Psoas muscle (tissue), 8 donors: ENCODE measurements around the gene CACNB4. TPM values are rescaled to one million over a fixed set of nuclear protein-coding genes. Genes with fewer than 3 reads are reported as not detected.

ENCODE experiments used
- ATAC-seq, 4 donors: fragments of 200-7000 bp; cut with Tn5 transposase; one replicate each; pipeline ENCODE4 v1.9.1; 2020; ENCODE audit warnings: moderate library complexity in 3 of 4, mild to moderate bottlenecking in 2 of 4
- DNase-seq, 2 donors: peaks; one replicate each; pipeline ENCODE4 v3.0.0-alpha.2; 2020
- H3K27ac ChIP-seq: fragments of 200-600 bp; one replicate; pipeline ENCODE4 v1.8.0; 2022
- H3K27me3 ChIP-seq, 3 donors: fragments of 200-600 bp in 1 of 3; one replicate each; pipeline versions ENCODE4 v1.6.1 to v1.8.0; 2013 to 2022; ENCODE audit warnings: low read length in 2 of 3, mild to moderate bottlenecking in 2 of 3, moderate library complexity in 1 of 3; ENCODE audit not compliant: insufficient read depth in 3 of 3
- H3K36me3 ChIP-seq, 2 donors: fragments of 200-600 bp in 1 of 2; one replicate each; pipeline versions ENCODE4 v1.6.1 to v1.8.0; 2013 to 2022; ENCODE audit warnings: low read depth in 1 of 2, mild to moderate bottlenecking in 1 of 2, moderate library complexity in 1 of 2; ENCODE audit not compliant: insufficient read depth in 1 of 2
- H3K4me1 ChIP-seq: fragments of 200-600 bp; one replicate; pipeline ENCODE4 v1.8.0; 2022
- H3K4me3 ChIP-seq: fragments of 200-600 bp; one replicate; pipeline ENCODE4 v1.8.0; 2022; ENCODE audit warnings: mild to moderate bottlenecking
- H3K9me3 ChIP-seq: fragments of 200-600 bp; one replicate; pipeline ENCODE4 v1.8.0; 2022
- CTCF ChIP-seq: fragments of 200-600 bp; IDR thresholded peaks from one replicate; pipeline ENCODE4 v1.8.0; 2022; ENCODE audit warnings: antibody characterized with exemption
- WGBS, 3 donors: extraction: QIAGEN DNeasy Blood & Tissue Kit; methylation state at CpG; one replicate each; pipeline versions ENCODE4 v1.1.6 to v1.1.7; 2013; 5-methylcytosine and 5-hydroxymethylcytosine counted together
- intact Hi-C, 2 donors: fragments of 100-400 bp; cut with DNase I; formaldehyde crosslinking; loops; one replicate each; pipeline versions ENCODE4 v1.11.0 to v1.14.2; 2022
- polyA plus RNA-seq, 3 donors: library from polyadenylated mRNA; stranded (reverse); fragments of 200-250 nt; gene quantifications; one replicate each; pipeline ENCODE4 v1.2.3, GENCODE V29; 2013
- total RNA-seq, 4 donors: library from RNA; stranded (reverse); fragmentation: NEBNext Ultra II Directional in 2 of 4; extraction: Animal tissue kit (Norgen Biotek cat#: 25700) in 2 of 4; gene quantifications; one replicate each; pipeline versions ENCODE4 v1.2.1 to v1.2.4, GENCODE V29; 2021 to 2023
- donor health status: healthy with polysubstance abuse.
- donor health status: DM: no; HTN: no; CAD: no; lungs with moderate emphysema.
- donor health status: Bipolar disorder and iron deficiency.
- donor health status: healthy.
- donor health status: DM: yes; HTN: yes; CAD: no.
- donor health status: DM: no; HTN: no; CAD: no.
- donor health status: DM: no; HTN: no; CAD: no.
- donor health status: DM: yes; HTN: yes; CAD: no.

The CACNB4 gene
- total and polyA plus RNA-seq, 7 donors, result 0.10 to 1.1 (median 0.21) TPM

- 39 to 87% (median 54%) methylated on average over 1 of the region's 1 CpG for WGBS, 3 donors
- Histone ChIP-seq H3K9me3 (no peaks in the 10 kb centered on the region), H3K27me3 (no peaks in the 10 kb centered on the region), H3K4me1 (peaks cover 4% of the 10 kb centered on the region), H3K4me3 (no peak overlapping the region), H3K36me3 (no peaks in the 10 kb centered on the region), H3K27ac (no peak overlapping the region)
- ATAC-seq (peak in 2 of 4 donors; percentile 62 to 91), DNase-seq (no peak)
- intact Hi-C loops, result no loop called here
- TF ChIP-seq CTCF, result no peak
Observed at GRCh38 chr2:151959238-151959637, 139.6 kb downstream of the CACNB4 start.

DNA sequence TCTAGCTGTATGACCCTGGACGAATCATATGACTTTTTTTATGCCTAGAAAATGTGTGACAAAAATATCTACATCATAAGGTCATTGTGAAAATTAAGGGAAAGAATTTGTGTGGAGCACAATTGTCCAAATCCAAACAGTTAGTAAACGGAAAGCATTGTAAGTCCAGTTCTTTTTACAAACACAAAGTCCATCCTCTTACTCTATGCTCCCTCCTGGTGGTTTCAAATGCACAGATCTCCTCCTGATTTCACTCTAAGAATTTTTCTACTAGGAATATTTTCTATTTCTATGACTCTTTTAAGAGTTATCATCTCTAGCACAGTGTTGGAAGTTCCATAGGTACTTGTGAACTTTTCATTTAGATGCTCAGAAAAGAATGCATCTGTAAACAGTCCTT lies 145.4 kb downstream of the CACNB4 start:
- TF ChIP-seq CTCF, result no peak
- intact Hi-C loops, result no loop called here
- WGBS, 3 donors, result 55 to 59% (median 57%) methylated on average over 2 of the region's 2 CpGs
- ATAC-seq (no peak), DNase-seq (no peak)
- Histone ChIP-seq H3K9me3 (no peaks in the 10 kb centered on the region), H3K36me3 (no peaks in the 10 kb centered on the region), H3K27me3 (no peaks in the 10 kb centered on the region), H3K4me1 (no peaks in the 10 kb centered on the region), H3K27ac (no peak overlapping the region), H3K4me3 (no peak overlapping the region)

DNA sequence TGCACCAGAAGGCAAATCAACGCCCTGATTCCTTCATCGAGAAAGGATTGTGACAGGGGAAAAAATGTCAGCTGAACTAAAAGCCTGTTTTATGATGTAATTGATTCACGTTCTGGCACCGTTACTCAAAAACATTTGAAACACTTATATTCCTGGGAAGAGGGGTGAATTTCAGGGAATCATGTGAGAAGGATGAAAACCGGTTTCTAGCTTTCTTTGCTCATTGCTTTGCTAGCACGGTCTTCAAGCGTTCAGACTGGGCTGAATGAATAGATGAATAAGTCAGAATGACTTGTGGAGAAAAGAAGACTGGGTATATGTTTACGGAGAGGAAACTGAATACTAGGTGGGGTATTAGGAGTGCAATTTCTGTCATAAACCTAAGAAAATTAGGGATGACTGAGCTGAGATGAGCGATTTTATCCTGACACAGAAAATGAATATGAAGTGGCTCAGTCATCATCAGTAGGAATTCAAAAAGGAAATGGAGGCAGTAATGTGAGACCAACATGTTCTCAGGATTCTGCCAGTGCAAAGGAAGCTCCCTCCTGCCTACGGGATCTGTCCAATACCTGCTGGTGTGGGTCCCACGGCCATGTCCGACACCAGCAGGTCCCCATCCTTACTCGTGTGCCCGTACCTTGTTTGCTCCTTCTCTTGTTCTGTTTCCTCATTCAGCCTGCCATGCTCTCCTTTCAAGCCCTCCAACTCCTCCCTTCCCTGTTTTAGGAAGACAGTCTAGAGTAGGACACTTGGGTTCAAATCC lies 146.0 kb downstream of the CACNB4 start:
- Histone ChIP-seq H3K36me3 (no peaks in the 10 kb centered on the region), H3K4me1 (peaks cover 4% of the 10 kb centered on the region), H3K4me3 (no peak overlapping the region), H3K27ac (no peak overlapping the region), H3K27me3 (no peaks in the 10 kb centered on the region), H3K9me3 (no peaks in the 10 kb centered on the region)
- TF ChIP-seq CTCF, result no peak
- 62 to 73% (median 66%) methylated on average over 14 of the region's 14 CpGs for WGBS, 3 donors
- no peak for DNase-seq
- intact Hi-C loops, result no loop called here
- ATAC-seq, result no peak

DNA sequence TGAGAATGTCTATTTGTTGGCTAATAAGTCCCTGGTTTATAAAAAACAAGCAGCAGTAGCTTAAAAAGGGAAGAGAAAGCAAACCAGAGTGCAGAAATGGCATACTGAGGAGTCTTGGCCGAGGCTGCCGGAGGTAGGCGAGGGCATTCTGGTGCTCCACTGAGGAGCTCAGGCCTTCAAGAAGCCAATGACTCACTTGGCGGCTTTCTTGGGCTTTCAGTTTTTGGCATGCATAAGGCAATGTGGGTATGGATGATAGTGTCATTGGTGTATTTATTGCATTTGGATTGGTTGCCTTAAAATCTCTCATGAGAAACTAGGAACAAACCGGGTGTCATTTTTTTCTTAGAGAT lies 151.1 kb downstream of the CACNB4 start:
- ATAC-seq (peak; percentile 81 to 95 (median 90)), DNase-seq (peak; percentile 20 to 51)
- H3K9me3 ChIP-seq, result no peaks in the 10 kb centered on the region
- TF ChIP-seq CTCF, result no peak
- intact Hi-C loops, result no loop called here
- H3K4me3 ChIP-seq, result peak overlapping the region; percentile 47
- no peaks in the 10 kb centered on the region for H3K36me3 ChIP-seq
- no peaks in the 10 kb centered on the region for H3K27me3 ChIP-seq
- peaks cover 14% of the 10 kb centered on the region for H3K4me1 ChIP-seq
- 26 to 43% (median 37%) methylated on average over 5 of the region's 5 CpGs for WGBS, 3 donors
- no peak overlapping the region for H3K27ac ChIP-seq
